A673 (cell line): ENCODE data around the gene VAV3.

Source experiments
- EZH2 ChIP-seq: fragments of 200-600 bp; sonication (generic); IDR thresholded peaks from 2 replicates; pipeline ENCODE4 v1.6.1; 2017; ENCODE audit warnings: borderline replicate concordance, low read depth, mild to moderate bottlenecking, mixed read lengths, antibody characterized with exemption, low read length; ENCODE audit not compliant: poor library complexity, severe bottlenecking
- TF ChIP-seq, protein P1 (sequence below): fragments of 300-800, 200-600 bp; sonication (generic); conservative IDR thresholded peaks from 2 replicates; pipeline ENCODE4 v1.5.1; 2017; ENCODE audit warnings: low read depth, mild to moderate bottlenecking, antibody characterized with exemption, low read length, moderate library complexity, mixed read lengths

DNA sequence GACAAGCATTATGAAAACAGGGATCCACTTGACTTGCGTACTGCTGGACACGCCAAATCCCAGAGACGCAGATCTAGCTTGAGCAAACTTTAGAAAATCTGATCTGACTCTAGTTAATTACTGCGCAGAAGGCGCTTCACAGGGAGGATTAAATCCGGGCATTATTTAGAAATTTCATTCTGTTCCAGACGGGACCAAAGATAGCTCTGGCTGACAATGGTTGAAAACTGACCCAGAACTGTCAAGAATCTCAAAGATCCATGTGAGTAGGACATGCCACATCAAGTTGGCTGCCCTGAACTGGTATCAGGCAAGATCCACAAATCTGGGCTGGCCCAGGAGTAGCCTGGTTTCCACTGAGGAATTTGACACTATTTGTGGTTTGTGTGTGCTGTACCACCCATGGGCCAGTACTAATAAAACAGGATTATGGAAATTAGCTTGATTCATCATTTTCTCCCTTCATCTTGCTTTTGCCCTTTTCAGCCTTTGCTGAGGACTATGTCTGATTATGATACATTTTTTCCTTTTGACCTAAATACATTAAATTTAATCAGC, 171.0 kb downstream of the VAV3 start:
- TF ChIP-seq, protein P1, sequence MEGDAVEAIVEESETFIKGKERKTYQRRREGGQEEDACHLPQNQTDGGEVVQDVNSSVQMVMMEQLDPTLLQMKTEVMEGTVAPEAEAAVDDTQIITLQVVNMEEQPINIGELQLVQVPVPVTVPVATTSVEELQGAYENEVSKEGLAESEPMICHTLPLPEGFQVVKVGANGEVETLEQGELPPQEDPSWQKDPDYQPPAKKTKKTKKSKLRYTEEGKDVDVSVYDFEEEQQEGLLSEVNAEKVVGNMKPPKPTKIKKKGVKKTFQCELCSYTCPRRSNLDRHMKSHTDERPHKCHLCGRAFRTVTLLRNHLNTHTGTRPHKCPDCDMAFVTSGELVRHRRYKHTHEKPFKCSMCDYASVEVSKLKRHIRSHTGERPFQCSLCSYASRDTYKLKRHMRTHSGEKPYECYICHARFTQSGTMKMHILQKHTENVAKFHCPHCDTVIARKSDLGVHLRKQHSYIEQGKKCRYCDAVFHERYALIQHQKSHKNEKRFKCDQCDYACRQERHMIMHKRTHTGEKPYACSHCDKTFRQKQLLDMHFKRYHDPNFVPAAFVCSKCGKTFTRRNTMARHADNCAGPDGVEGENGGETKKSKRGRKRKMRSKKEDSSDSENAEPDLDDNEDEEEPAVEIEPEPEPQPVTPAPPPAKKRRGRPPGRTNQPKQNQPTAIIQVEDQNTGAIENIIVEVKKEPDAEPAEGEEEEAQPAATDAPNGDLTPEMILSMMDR, result no peak
- no peak for TF ChIP-seq EZH2
